K562 (cell line): ENCODE measurements around the gene PRSS37. TPM values are rescaled to one million over a fixed set of nuclear protein-coding genes. Genes with fewer than 3 reads are reported as not detected.

Source experiments
- AFF4 ChIP-seq: sonication (generic); formaldehyde crosslinking; IDR thresholded peaks from 2 replicates; pipeline ENCODE4 v1.8.0; 2023; ENCODE audit warnings: mild to moderate bottlenecking, missing genetic modification reagents
- CEBPB ChIP-seq: fragments of 450-650 bp; IDR thresholded peaks from 2 replicates; pipeline ENCODE4 v1.6.1; 2016; ENCODE audit warnings: missing genetic modification characterization, missing compliant biosample characterization
- ETS1 ChIP-seq: conservative IDR thresholded peaks from 2 replicates; pipeline ENCODE4 v1.6.1; 2011; ENCODE audit warnings: low read depth, mild to moderate bottlenecking, low read length; ENCODE audit not compliant: control insufficient read depth
- KDM2B ChIP-seq: fragments of 250-450 bp; sonication (Bioruptor Pico); IDR thresholded peaks from 2 replicates; pipeline ENCODE4 v1.8.0; 2021; ENCODE audit warnings: mild to moderate bottlenecking, moderate library complexity
- NELFE ChIP-seq: IDR thresholded peaks from 2 replicates; pipeline ENCODE4 v1.6.1; 2011; ENCODE audit warnings: mild to moderate bottlenecking; ENCODE audit not compliant: insufficient read depth, insufficient read length
- NR2F6 ChIP-seq: fragments of 450-650 bp; formaldehyde crosslinking; IDR thresholded peaks from 2 replicates; pipeline ENCODE4 v1.4.0; 2020; ENCODE audit warnings: mild to moderate bottlenecking
- RBM15 ChIP-seq: fragments of 200-400 bp; formaldehyde crosslinking; IDR thresholded peaks from 2 replicates; pipeline ENCODE4 v1.6.1; 2018; ENCODE audit warnings: mild to moderate bottlenecking, low read length, moderate library complexity; ENCODE audit not compliant: insufficient read depth
- SIN3B ChIP-seq: fragments of 450-650 bp; IDR thresholded peaks from 2 replicates; pipeline ENCODE4 v1.6.1; 2017; ENCODE audit warnings: low read depth, mild to moderate bottlenecking, moderate library complexity
- SRF ChIP-seq, 2 experiments: fragments of 250-450, 450-650 bp in 1 of 2; sonication (Bioruptor Pico) in 1 of 2; sonication (generic) in 1 of 2; formaldehyde crosslinking; IDR thresholded peaks; 2 replicates each; pipeline versions ENCODE4 v1.5.0 to v1.5.1; 2020 to 2022; ENCODE audit warnings: mild to moderate bottlenecking in 1 of 2, missing genetic modification reagents in 1 of 2
- TAF7 ChIP-seq: fragments of 450-650 bp; IDR thresholded peaks from 2 replicates; pipeline ENCODE4 v1.6.1; 2016; ENCODE audit warnings: missing genetic modification characterization, missing compliant biosample characterization
- TAL1 ChIP-seq: fragments of 450-650 bp; IDR thresholded peaks from 2 replicates; pipeline ENCODE4 v1.6.1; 2016; ENCODE audit warnings: mild to moderate bottlenecking
- TCF3 ChIP-seq: sonication (generic); formaldehyde crosslinking; IDR thresholded peaks from 2 replicates; pipeline ENCODE4 v1.4.0; 2020; ENCODE audit warnings: mild to moderate bottlenecking, missing genetic modification reagents
- TEAD4 ChIP-seq, 2 experiments: sonication (generic) in 1 of 2; formaldehyde crosslinking in 1 of 2; IDR thresholded peaks; 2 replicates each; pipeline versions ENCODE4 v1.6.1 to v1.8.0; 2012 to 2022; ENCODE audit warnings: borderline replicate concordance in 1 of 2, inconsistent platforms in 1 of 2, low read length in 1 of 2, mild to moderate bottlenecking in 1 of 2, missing genetic modification reagents in 1 of 2
- XRCC5 ChIP-seq: fragments of 200-400 bp; formaldehyde crosslinking; IDR thresholded peaks from 2 replicates; pipeline ENCODE4 v1.6.1; 2017; ENCODE audit warnings: low read depth, mild to moderate bottlenecking, low read length
- ZNF324 ChIP-seq: fragments of 250-450 bp; sonication (Bioruptor Pico); IDR thresholded peaks from 2 replicates; pipeline ENCODE4 v1.4.0; 2020; ENCODE audit warnings: mild to moderate bottlenecking
- ZNF347 ChIP-seq: fragments of 450-650 bp; formaldehyde crosslinking; IDR thresholded peaks from 2 replicates; pipeline ENCODE4 v1.4.0; 2020; ENCODE audit warnings: low read depth, mild to moderate bottlenecking, moderate library complexity
- ZNF449 ChIP-seq: fragments of 250-450 bp; sonication (Bioruptor Pico); IDR thresholded peaks from 2 replicates; pipeline ENCODE4 v1.8.0; 2022; ENCODE audit warnings: moderate library complexity, mild to moderate bottlenecking, inconsistent platforms
- ZNF518B ChIP-seq: fragments of 250-450 bp; sonication (Bioruptor Pico); IDR thresholded peaks from 2 replicates; pipeline ENCODE4 v1.5.0; 2021; ENCODE audit warnings: mild to moderate bottlenecking, moderate library complexity
- ZNF583 ChIP-seq: fragments of 250-450 bp; sonication (Bioruptor Pico); IDR thresholded peaks from 2 replicates; pipeline ENCODE4 v1.4.0; 2020
- polyA plus RNA-seq, 8 experiments: library from polyadenylated mRNA; depleted of rRNA in 4 of 8; stranded (reverse) in 5 of 8; unstranded in 3 of 8; fragments of >200 nt; fragmentation: Nextera tagmentation in 2 of 8; fragmentation: Illumina TruSeq in 1 of 8; extraction: Ambion mirVana in 2 of 8; extraction: Trizol in 1 of 8; gene quantifications; 2 replicates each; pipeline versions ENCODE4 v1.2.1 to v1.2.3, GENCODE V29; 2011 to 2014; ENCODE audit warnings: inconsistent platforms in 1 of 8, missing spikeins in 1 of 8
- total RNA-seq, 7 experiments: library from RNA; depleted of rRNA in 6 of 7; stranded (reverse); fragments of >200 nt in 6 of 7; fragmentation: Illumina TruSeq in 2 of 7; extraction: Trizol in 2 of 7; gene quantifications; 2 replicates each; pipeline versions ENCODE4 v1.2.1 to v1.2.3, GENCODE V29; 2011 to 2021; ENCODE audit warnings: low replicate concordance in 1 of 7

Gene PRSS37
- total and polyA plus RNA-seq, 9 of the 15 experiments (the other 6 are each of a cell fraction or from before 2014, with no cell fraction given), result not detected

GRCh38 chr7:141838581-141838980 lies 2.7 kb downstream of the PRSS37 start (continued):
- no peak for TF ChIP-seq XRCC5
- TF ChIP-seq AFF4 (CRISPR knock-in tag), result no peak
- peak; percentile 83 for TF ChIP-seq TCF3 (CRISPR knock-in tag)
- no peak for TF ChIP-seq TAF7 (tag)
- no peak for TF ChIP-seq SIN3B
- no peak for TF ChIP-seq ZNF347
- no peak for TF ChIP-seq ETS1
- no peak for TF ChIP-seq NR2F6 (CRISPR knock-in tag)
- peak; percentile 83 for TF ChIP-seq TEAD4 (IDR thresholded peaks at IDR 0.05; ENCODE audit: low read length)
- TF ChIP-seq TEAD4 (CRISPR knock-in tag; IDR thresholded peaks at IDR 0.05; ENCODE audit: borderline replicate concordance), result no peak
- TF ChIP-seq RBM15, result no peak
- 0 out of 2 replicates have a peak, but pooled peaks have one; percentile 6 for TF ChIP-seq CEBPB (tag)
- TF ChIP-seq SRF (CRISPR knock-in tag; IDR thresholded peaks at IDR 0.05), result peak in 1 of 2 experiments; percentile 85; a peak in 1 of 4 replicates
- TF ChIP-seq KDM2B (CRISPR knock-in tag), result no peak
- TF ChIP-seq NELFE, result no peak
- no peak for TF ChIP-seq ZNF449 (CRISPR knock-in tag)
- TF ChIP-seq TAL1, result peak; percentile 88
- no peak for TF ChIP-seq ZNF583 (CRISPR knock-in tag)
- no peak for TF ChIP-seq ZNF518B (CRISPR knock-in tag)
- TF ChIP-seq ZNF324, result no peak
